Fibroblast of skin of right quadriceps (primary cell): ENCODE measurements around the gene TMEM39A.

Experiments used
- DNase-seq: peaks from one replicate; pipeline ENCODE4 v3.0.0-alpha.2; 2013

The TMEM39A gene

DNA sequence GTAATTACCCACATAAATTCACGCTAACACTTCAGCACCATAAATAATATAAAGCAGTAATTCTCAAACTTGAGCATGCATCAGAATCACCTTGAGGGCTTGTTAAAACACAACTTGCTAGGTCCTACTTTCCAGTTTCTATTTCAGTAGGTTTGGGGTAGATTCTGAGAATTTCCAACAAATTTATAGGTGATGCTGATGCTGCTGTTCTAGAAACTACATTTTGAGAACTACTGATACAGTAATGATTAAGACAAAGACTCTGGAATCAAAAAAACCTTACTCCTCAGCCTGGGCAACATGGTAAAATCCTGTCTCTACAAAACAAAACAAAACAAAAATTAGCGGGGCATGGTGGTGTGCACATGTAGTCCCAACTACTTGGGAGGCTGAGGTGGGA, 18.8 kb downstream of the TMEM39A start:
- no peak for DNase-seq

DNA sequence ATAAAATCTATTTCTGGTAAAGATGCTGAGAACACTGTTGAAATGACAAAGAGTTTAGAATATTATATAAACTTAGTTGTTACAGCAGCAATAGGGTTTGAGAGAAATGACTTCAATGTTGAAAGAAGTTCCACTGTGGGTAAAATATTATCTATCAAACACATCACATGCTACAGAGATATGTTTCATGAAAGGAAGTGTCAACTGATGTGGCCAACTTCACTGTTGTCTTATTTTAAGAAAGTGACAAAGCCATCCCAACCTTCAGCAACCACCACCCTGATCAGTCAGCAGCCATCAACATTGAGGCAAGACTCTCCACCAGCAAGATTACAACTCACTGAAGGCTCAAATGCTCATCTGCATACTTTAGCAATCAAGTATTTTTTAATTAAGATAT, 20.2 kb downstream of the TMEM39A start:
- no peak for DNase-seq

DNA sequence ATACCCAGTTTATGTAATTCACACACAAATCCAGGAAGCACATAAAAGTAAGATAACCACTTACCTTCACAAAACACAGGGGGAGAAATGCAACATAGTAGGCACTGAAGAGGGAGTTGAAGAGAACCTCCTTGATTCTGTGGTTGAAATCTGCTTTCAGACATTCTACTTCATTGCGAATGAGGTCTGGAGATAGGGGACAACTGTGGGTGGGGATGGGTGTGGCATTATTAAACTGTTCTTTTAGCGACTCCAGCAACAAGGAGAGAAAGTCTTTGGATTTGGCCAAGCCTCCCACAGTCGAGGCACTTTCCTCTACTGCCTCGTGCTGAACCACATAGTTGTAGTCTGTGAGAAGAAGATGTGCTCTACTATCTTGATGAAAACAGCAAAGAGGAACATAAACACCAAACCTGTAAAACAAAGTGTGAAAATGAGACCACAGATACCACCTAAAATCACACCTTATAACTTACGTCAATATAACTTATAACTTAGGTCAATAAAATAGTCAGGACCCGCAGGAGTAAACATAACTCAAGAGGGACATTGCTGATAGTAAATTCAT, 25.6 kb downstream of the TMEM39A start:
- DNase-seq, result no peak

DNA sequence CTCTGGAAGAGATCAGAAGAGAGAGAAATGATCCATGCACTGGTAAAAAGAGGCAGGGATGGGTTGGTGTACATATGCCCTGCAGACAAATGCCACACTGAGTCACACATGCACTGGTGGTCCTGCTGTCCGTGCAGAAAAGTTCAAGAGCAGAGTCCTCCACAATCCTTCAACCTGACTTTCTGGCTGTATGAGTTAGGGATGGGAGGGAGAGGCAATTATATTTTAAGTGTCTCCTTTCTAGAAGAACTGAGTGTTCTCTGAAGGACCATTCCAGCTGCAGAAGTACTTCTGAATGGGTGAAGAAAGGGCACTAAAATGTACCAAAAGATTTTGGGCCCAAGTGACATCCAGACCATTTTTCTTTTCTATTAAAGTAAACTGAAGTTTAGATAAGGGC, 26.4 kb downstream of the TMEM39A start:
- no peak for DNase-seq

GRCh38 chr3:119434703-119435102, 28.7 kb downstream of the TMEM39A start:
- DNase-seq, result no peak

GRCh38 chr3:119433613-119434325, 29.6 kb downstream of the TMEM39A start:
- DNase-seq, result no peak

DNA sequence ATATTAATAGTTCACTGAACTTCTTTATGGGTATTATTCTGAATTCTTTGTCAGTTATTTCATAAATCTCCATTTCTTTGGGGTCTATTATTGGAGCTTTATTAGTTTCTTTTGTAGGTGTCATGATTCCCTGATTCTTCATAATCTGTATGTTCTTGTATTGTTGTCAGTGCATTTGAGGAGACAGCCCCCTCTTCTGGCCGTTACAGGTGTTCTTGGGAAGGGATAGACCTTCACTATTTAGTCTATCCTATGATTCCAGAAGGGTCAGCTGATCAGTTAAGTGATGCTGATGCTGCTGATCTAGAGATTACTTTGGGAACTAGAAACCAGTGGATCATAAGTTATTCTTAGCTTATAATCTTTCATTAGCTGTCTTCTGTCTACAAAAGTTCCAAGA, 34.9 kb downstream of the TMEM39A start:
- DNase-seq, result no peak

GRCh38 chr3:119427669-119428068, 35.7 kb downstream of the TMEM39A start:
- DNase-seq, result no peak

- no peak for DNase-seq
These were observed 43.2 kb downstream of the TMEM39A start for GRCh38 chr3:119420196-119420595.

DNA sequence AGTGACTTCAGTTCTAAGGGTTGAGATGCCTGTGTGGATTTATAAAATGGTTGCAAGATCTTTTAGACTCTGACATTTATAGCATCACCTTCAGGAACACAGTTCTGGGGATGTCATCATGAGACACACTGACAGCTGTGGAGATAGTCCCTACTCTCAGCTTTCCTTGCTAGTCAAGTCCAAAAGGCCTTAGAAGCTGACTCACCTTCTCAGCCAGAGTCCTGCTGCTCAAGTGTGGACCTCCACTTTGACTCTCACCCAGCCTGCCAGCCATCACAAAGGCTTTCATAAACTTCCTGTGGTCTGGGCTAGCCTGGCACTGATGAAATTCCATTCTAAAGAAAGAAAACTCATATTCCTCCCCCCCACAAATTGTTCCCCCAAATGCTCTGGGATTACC, 44.8 kb downstream of the TMEM39A start:
- no peak for DNase-seq

GRCh38 chr3:119417771-119418512, 45.5 kb downstream of the TMEM39A start:
- no peak for DNase-seq

- no peak for DNase-seq
These were observed 46.5 kb downstream of the TMEM39A start for GRCh38 chr3:119416873-119417272.

DNA sequence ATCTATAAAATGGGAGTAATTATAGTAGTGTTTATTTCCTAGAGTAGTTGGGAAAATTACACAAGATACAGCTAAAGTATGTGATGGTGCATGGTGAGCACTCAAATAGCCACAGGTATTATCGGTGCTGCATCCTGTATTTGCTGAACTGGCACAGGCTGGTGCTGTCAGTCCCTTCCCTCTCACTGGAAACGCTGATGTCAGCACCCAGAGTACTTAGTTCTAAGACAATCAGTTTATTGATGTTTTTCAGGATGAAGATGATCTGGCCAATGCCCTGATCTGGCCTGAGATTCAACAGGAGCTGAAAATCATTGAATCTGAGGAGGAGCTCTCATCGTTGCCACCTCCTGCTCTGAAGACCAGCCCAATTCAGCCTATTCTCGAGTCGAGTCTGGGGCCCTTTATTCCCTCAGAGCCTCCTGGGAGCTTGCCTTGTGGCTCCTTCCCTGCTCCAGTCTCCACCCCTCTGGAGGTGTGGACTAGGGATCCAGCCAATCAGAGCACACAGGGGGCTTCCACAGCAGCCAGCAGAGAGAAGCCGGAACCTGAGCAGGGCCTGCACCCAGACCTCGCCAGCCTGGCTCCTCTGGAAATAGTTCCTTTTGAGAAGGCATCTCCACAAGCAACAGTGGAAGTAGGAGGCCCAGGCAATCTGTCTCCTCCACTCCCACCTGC, 49.7 kb downstream of the TMEM39A start:
- DNase-seq, result no peak

DNA sequence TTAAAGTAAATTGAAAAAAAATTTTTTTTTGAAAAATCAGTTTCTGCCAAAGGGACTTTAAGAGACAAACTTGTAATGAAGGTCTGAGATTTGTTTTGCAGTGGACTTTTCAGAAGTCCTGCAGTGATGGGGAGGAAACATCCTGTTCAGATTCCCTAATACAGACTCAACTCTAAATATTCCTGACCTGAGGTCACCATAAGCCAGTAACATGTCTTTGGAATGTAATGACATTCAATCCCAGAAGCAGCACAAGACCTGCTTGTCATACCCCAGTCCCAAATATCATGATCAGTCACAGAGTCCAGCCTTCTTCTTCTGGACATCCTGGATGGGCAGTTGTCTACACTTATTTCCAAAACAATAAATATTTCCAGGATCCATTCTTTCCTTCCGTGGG, 53.6 kb downstream of the TMEM39A start:
- no peak for DNase-seq

- no peak for DNase-seq
These were observed 55.0 kb downstream of the TMEM39A start for GRCh38 chr3:119408243-119408950.

- DNase-seq, result no peak
These were observed 58.1 kb downstream of the TMEM39A start for GRCh38 chr3:119405315-119405714.

DNA sequence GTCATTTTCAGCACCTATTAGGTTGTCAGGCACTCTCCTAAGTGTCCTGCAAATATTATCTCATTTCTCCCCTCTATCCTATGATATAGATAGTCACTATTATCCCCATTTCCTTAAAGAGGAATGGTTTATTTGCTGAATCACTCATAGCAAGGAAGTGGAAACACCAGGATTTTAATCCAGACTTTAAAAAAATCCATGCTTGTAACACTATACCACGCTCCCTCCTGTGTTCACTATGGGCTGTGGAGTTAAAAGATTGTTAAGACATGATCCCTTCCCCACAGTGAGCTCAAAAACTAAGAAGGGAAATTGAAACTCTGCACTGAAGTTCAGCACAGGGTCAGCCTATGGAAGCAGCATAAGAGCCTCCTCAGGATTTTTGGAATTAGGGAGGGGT, 60.2 kb downstream of the TMEM39A start:
- no peak for DNase-seq

- no peak for DNase-seq
These were observed 60.6 kb downstream of the TMEM39A start for GRCh38 chr3:119402791-119403190.

DNA sequence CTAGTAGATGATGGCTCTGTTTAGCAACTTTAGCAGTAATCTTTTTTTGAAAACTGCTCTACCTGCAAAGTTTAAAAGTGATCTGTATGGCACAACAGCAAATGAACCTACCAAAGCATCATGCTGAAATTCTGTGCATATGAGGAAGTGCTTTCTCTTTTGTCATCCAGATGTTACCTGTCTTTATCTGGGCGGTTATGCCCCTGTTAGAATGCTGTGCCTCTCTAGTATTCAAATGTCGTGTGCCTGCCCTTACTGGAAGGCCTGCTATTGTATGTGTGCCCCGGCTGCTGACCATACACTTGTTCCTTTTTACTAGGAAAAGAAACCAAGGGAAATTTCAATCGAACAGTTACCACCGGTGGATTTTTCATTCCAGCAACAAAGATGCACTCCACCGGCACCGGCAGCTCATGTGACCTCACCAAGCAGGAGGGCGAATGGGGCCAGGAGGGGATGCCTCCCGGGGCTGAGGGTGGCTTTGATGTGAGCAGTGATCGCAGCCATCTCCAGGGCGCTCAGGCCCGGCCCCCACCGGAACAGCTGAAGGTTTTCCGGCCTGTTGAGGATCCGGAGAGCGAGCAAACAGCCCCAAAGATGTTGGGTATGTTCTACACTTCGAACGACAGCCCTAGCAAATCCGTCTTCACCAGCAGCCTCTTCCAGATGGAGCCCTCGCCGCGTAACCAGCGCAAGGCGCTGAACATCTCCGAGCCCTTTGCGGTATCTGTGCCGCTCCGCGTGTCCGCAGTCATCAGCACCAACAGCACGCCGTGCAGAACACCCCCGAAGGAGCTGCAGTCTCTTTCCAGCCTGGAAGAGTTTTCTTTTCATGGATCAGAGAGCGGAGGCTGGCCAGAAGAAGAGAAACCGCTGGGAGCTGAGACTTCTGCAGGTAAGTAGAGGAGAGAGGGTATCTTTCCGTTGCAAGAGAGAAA, 61.6 kb downstream of the TMEM39A start:
- DNase-seq, result no peak

DNA sequence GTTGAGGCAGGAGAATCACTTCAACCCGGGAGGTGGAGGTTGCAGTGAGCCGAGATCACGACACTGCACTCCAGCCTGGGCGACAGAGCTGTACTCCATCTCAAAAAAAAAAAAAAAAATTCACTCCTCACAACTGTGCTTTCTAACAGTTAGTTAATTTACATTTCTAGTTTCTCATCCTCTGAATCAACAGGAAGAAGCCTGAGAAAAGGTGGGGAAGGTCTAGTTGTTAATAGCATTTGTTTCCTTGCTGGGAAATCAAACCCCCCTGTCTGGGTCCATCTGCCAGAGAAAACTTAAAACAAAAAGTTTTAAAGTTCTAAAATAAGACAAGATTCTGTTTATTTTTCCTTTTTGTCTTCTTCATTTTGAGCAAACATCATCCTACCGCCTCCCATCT, 62.3 kb downstream of the TMEM39A start:
- no peak for DNase-seq

DNA sequence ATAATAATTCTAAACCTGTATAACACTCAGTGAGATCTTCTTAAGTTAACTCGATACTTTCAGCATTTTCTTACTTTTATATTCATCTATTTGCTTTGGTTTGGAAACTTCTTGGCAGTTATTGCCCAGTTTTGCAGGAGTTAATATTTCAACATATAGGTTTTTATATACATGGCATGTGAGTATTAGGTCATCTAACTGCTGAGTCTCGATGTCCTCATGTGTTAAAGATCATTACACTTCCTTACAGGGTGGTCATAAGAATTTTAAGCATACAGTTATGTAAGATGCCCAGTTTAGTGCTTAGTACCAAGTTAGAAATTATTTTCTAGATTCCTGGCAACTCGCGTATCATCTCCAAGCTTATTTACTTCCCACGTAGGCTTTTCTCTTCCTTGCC, 62.9 kb downstream of the TMEM39A start:
- no peak for DNase-seq

DNA sequence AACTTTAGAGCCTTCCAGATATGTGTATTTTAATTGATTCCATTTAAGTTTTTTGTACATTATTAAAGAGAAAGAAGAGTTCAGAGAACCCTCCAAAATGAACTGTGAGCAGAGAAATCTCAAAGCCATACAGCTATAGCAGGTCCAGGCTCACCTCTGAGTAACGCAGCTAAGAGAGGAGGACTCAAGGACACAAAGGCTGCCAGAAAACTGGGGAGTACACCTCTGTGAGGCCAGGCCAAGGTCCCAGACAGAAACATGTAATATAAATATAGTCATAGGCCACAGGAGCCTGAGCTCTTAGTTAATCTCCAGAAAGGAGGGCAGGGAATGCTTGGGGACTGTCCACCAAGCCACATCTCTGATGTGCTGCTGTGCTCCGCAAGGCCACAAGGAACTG, 66.5 kb downstream of the TMEM39A start:
- no peak for DNase-seq
